HepG2 (cell line): ENCODE data around the gene PLEKHA5.

Source experiments
- CTCF ChIP-seq: sonication (generic); formaldehyde crosslinking; IDR thresholded peaks from 2 replicates; pipeline ENCODE4 v1.5.0; 2020; ENCODE audit warnings: mild to moderate bottlenecking, missing genetic modification reagents, moderate library complexity
- EZH2 ChIP-seq: conservative IDR thresholded peaks from 2 replicates; pipeline ENCODE4 v1.6.1; 2012; ENCODE audit warnings: mild to moderate bottlenecking, low read depth, low read length, moderate library complexity
- FOXO1 ChIP-seq: sonication (generic); formaldehyde crosslinking; IDR thresholded peaks from 2 replicates; pipeline ENCODE4 v1.4.0; 2020; ENCODE audit warnings: missing genetic modification reagents
- HCFC1 ChIP-seq: fragments of 150-350 bp; IDR thresholded peaks from 2 replicates; pipeline ENCODE4 v1.6.1; 2014; ENCODE audit warnings: low read depth, low read length
- HDAC1 ChIP-seq: sonication (generic); formaldehyde crosslinking; IDR thresholded peaks from 2 replicates; pipeline ENCODE4 v1.5.1; 2020; ENCODE audit warnings: mild to moderate bottlenecking, missing genetic modification reagents
- MAFG ChIP-seq: sonication (generic); formaldehyde crosslinking; IDR thresholded peaks from 2 replicates; pipeline ENCODE4 v1.5.1; 2020; ENCODE audit warnings: mild to moderate bottlenecking, missing genetic modification reagents
- MBD4 ChIP-seq: IDR thresholded peaks from 2 replicates; pipeline ENCODE4 v1.6.1; 2012; ENCODE audit warnings: low read length, inconsistent platforms, borderline replicate concordance
- MED1 ChIP-seq: sonication (generic); formaldehyde crosslinking; IDR thresholded peaks from 2 replicates; pipeline ENCODE4 v1.4.0; 2020; ENCODE audit warnings: missing genetic modification reagents
- MZF1 ChIP-seq: sonication (generic); formaldehyde crosslinking; IDR thresholded peaks from 2 replicates; pipeline ENCODE4 v1.8.1; 2023; ENCODE audit warnings: mild to moderate bottlenecking, missing genetic modification reagents, borderline replicate concordance
- ZNF142 ChIP-seq: sonication (generic); formaldehyde crosslinking; IDR thresholded peaks from 2 replicates; pipeline ENCODE4 v1.4.0; 2020; ENCODE audit warnings: missing genetic modification reagents
- ZNF496 ChIP-seq: sonication (generic); formaldehyde crosslinking; IDR thresholded peaks from 2 replicates; pipeline ENCODE4 v1.8.1; 2023; ENCODE audit warnings: mild to moderate bottlenecking, moderate library complexity, missing genetic modification reagents; ENCODE audit not compliant: insufficient replicate concordance
- ZNF713 ChIP-seq: sonication (generic); formaldehyde crosslinking; IDR thresholded peaks from 2 replicates; pipeline ENCODE4 v1.4.0; 2020; ENCODE audit warnings: mild to moderate bottlenecking, missing genetic modification reagents
- TF ChIP-seq, protein P1 (sequence below): sonication (generic); formaldehyde crosslinking; IDR thresholded peaks from 2 replicates; pipeline ENCODE4 v1.4.0; 2020; ENCODE audit warnings: low read depth, mild to moderate bottlenecking, missing genetic modification reagents

GRCh38 chr12:19404242-19404880 is 274.8 kb downstream of the PLEKHA5 start:
- TF ChIP-seq CTCF (CRISPR knock-in tag) (no peak), ZNF496 (CRISPR knock-in tag) (no peak), HCFC1 (no peak), EZH2 (no peak), MED1 (CRISPR knock-in tag) (no peak), MBD4 (no peak), MAFG (CRISPR knock-in tag) (no peak), ZNF713 (CRISPR knock-in tag) (no peak), FOXO1 (CRISPR knock-in tag) (no peak), HDAC1 (CRISPR knock-in tag) (no peak), MZF1 (CRISPR knock-in tag) (no peak), ZNF142 (CRISPR knock-in tag) (no peak)
- TF ChIP-seq, protein P1, sequence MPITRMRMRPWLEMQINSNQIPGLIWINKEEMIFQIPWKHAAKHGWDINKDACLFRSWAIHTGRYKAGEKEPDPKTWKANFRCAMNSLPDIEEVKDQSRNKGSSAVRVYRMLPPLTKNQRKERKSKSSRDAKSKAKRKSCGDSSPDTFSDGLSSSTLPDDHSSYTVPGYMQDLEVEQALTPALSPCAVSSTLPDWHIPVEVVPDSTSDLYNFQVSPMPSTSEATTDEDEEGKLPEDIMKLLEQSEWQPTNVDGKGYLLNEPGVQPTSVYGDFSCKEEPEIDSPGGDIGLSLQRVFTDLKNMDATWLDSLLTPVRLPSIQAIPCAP (CRISPR knock-in tag), result no peak
